GM23248 (cell line): ENCODE results near the gene GABRG3.

Experiments used
- EZH2 ChIP-seq: fragments of 200-600 bp; sonication (generic); IDR thresholded peaks from 2 replicates; pipeline ENCODE4 v1.6.1; 2018; ENCODE audit warnings: antibody characterized with exemption, mild to moderate bottlenecking; ENCODE audit not compliant: insufficient read depth, poor library complexity, severe bottlenecking
- EZH2phosphoT487 ChIP-seq: fragments of 200-600 bp; sonication (generic); IDR thresholded peaks from 2 replicates; pipeline ENCODE4 v1.6.1; 2018; ENCODE audit warnings: antibody characterized with exemption, moderate library complexity, mild to moderate bottlenecking, low read depth; ENCODE audit not compliant: insufficient read depth

DNA sequence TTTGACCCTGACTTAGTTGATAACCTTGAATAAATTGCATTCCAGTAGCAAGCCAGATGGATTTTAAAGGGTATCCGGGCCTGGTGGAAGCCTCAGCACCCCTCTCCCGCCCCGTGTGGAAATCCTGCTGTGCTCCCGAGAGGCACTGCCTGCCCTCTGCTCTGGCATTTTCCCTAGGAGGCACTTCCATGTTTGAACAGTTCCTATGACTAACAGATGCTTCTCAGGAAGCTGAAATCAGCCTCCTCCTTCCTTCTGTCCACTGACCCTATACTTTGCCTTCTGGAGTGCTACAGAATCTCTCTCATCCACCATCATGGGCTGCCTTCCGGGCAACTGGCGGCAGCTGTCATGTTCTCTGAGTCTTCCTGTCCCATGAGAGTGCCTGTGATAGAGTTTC, 90.8 kb downstream of the GABRG3 start:
- TF ChIP-seq EZH2phosphoT487 (no peak), EZH2 (no peak)
